Colon (tissue), 2 donors: ENCODE data around the gene RPLP2.

Source experiments
- FAIRE-seq: peaks from 2 replicates; lab custom pipeline; 2012; peaks lifted over from hg19 to GRCh38; lab: Jason Lieb, UNC
- donor health status: control.
- donor health status: control.

The RPLP2 gene

GRCh38 chr11:836700-837099, 26.9 kb downstream of the RPLP2 start:
- no peak for FAIRE-seq

GRCh38 chr11:837189-837989, 27.6 kb downstream of the RPLP2 start:
- no peak for FAIRE-seq

GRCh38 chr11:837990-838307, 28.2 kb downstream of the RPLP2 start:
- no peak for FAIRE-seq

- FAIRE-seq, result no peak
Observed at GRCh38 chr11:838441-839279, 28.9 kb downstream of the RPLP2 start.

- FAIRE-seq, result no peak
Observed at GRCh38 chr11:839280-839623, 29.5 kb downstream of the RPLP2 start.

GRCh38 chr11:839875-840617, 30.3 kb downstream of the RPLP2 start:
- no peak for FAIRE-seq

GRCh38 chr11:841981-842369, 32.2 kb downstream of the RPLP2 start:
- no peak for FAIRE-seq

- FAIRE-seq, result no peak
Observed at GRCh38 chr11:842370-843002, 32.7 kb downstream of the RPLP2 start, which contains the start of the genes POLR2L and TSPAN4. Gene POLR2L, minus strand, starts transcription at chr11:842529. Its CDS starts 21 bp downstream, at chr11:842508. Gene TSPAN4, plus strand, starts transcription at chr11:842852. Its CDS starts 7,453 bp downstream, at chr11:850305.

GRCh38 chr11:843086-843734, 33.4 kb downstream of the RPLP2 start:
- FAIRE-seq, result no peak

- FAIRE-seq, result no peak
Observed at GRCh38 chr11:843818-844692, 34.3 kb downstream of the RPLP2 start.

GRCh38 chr11:844693-845644, 35.2 kb downstream of the RPLP2 start:
- no peak for FAIRE-seq

- FAIRE-seq, result no peak
Observed at GRCh38 chr11:845872-846495, 36.2 kb downstream of the RPLP2 start.

- no peak for FAIRE-seq
Observed at GRCh38 chr11:846496-847098, 36.8 kb downstream of the RPLP2 start.

- FAIRE-seq, result no peak
Observed at GRCh38 chr11:847876-848275, 38.1 kb downstream of the RPLP2 start.

- FAIRE-seq, result no peak
Observed at GRCh38 chr11:848380-848931, 38.7 kb downstream of the RPLP2 start.

GRCh38 chr11:849104-849824, 39.5 kb downstream of the RPLP2 start:
- FAIRE-seq, result no peak

- FAIRE-seq, result no peak
Observed at GRCh38 chr11:849951-850774, 40.4 kb downstream of the RPLP2 start.
